KOPT-K1 (cell line): ENCODE measurements around the gene KRTAP10-9.
A peak's percentile ranks its signal among the peaks of the same experiment; 100 is the strongest.
"Not testable (repeated sequence)": the region's sequence is repeated elsewhere in the genome, so short reads cannot be mapped to it uniquely, and the experiment has no call there.

Source experiments
- H3K27ac ChIP-seq: fragments of 200-600 bp; sonication (generic); 2 replicates; pipeline ENCODE4 v1.5.1; 2016; ENCODE audit warnings: antibody characterized with exemption, mild to moderate bottlenecking, low read depth, low read length; ENCODE audit not compliant: poor library complexity, severe bottlenecking
- H3K36me3 ChIP-seq: fragments of 200-600 bp; sonication (generic); 2 replicates; pipeline ENCODE4 v1.5.1; 2017; ENCODE audit warnings: antibody characterized with exemption, mild to moderate bottlenecking, low read length, moderate library complexity; ENCODE audit not compliant: insufficient read depth
- H3K9me3 ChIP-seq: fragments of 200-600 bp; sonication (generic); 2 replicates; pipeline ENCODE4 v1.5.1; 2017; ENCODE audit warnings: antibody characterized with exemption, low read length, mild to moderate bottlenecking; ENCODE audit not compliant: insufficient read depth, poor library complexity, severe bottlenecking

The KRTAP10-9 gene

GRCh38 chr21:44616591-44616926 is 10.3 kb upstream of the KRTAP10-9 start:
- no peaks in the 10 kb centered on the region for H3K36me3 ChIP-seq
- H3K9me3 ChIP-seq: peaks cover 16% of the 10 kb centered on the region
- no peak overlapping the region for H3K27ac ChIP-seq

- peaks cover 11% of the 10 kb centered on the region for H3K9me3 ChIP-seq
- H3K27ac ChIP-seq: no peak overlapping the region
- H3K36me3 ChIP-seq: no peaks in the 10 kb centered on the region
Measured at GRCh38 chr21:44617071-44617501, 9.8 kb upstream of the KRTAP10-9 start.

- Histone ChIP-seq H3K27ac (peak overlapping the region; percentile 38), H3K36me3 (no peaks in the 10 kb centered on the region), H3K9me3 (peaks cover 20% of the 10 kb centered on the region)
Measured at GRCh38 chr21:44618504-44618903, 8.4 kb upstream of the KRTAP10-9 start.

GRCh38 chr21:44618909-44619308 is 8.0 kb upstream of the KRTAP10-9 start:
- Histone ChIP-seq H3K27ac (peak overlapping the region; percentile 38), H3K9me3 (peaks cover 24% of the 10 kb centered on the region), H3K36me3 (no peaks in the 10 kb centered on the region)

GRCh38 chr21:44619886-44620285 is 7.0 kb upstream of the KRTAP10-9 start:
- peaks cover 34% of the 10 kb centered on the region for H3K9me3 ChIP-seq
- no peak overlapping the region for H3K27ac ChIP-seq
- no peaks in the 10 kb centered on the region for H3K36me3 ChIP-seq

- Histone ChIP-seq H3K27ac (no peak overlapping the region), H3K9me3 (peaks cover 37% of the 10 kb centered on the region), H3K36me3 (no peaks in the 10 kb centered on the region)
Measured at GRCh38 chr21:44623575-44623974, 3.3 kb upstream of the KRTAP10-9 start.

GRCh38 chr21:44625756-44626155 is 1.1 kb upstream of the KRTAP10-9 start:
- H3K36me3 ChIP-seq: no peaks in the 10 kb centered on the region
- H3K9me3 ChIP-seq: peaks cover 34% of the 10 kb centered on the region
- H3K27ac ChIP-seq: no peak overlapping the region

- no peak overlapping the region for H3K27ac ChIP-seq
- H3K9me3 ChIP-seq: peaks cover 39% of the 10 kb centered on the region
- H3K36me3 ChIP-seq: no peaks in the 10 kb centered on the region
Measured at GRCh38 chr21:44626262-44626661, 631 bp upstream of the KRTAP10-9 start.

- not testable (repeated sequence) for H3K36me3 ChIP-seq, H3K27ac ChIP-seq
- H3K9me3 ChIP-seq: peaks cover 49% of the 10 kb centered on the region
Measured at GRCh38 chr21:44627181-44627822, 409 bp downstream of the KRTAP10-9 start.

- H3K36me3 ChIP-seq, H3K27ac ChIP-seq: not testable (repeated sequence)
- peaks cover 48% of the 10 kb centered on the region for H3K9me3 ChIP-seq
Measured at GRCh38 chr21:44627831-44628233, 939 bp downstream of the KRTAP10-9 start.

- H3K36me3 ChIP-seq: no peaks in the 10 kb centered on the region
- peaks cover 38% of the 10 kb centered on the region for H3K9me3 ChIP-seq
- no peak overlapping the region for H3K27ac ChIP-seq
Measured at GRCh38 chr21:44628707-44629391, 2.0 kb downstream of the KRTAP10-9 start.

GRCh38 chr21:44630440-44630839 is 3.5 kb downstream of the KRTAP10-9 start:
- Histone ChIP-seq H3K36me3 (no peaks in the 10 kb centered on the region), H3K27ac (no peak overlapping the region), H3K9me3 (peaks cover 25% of the 10 kb centered on the region)

GRCh38 chr21:44632067-44632466 is 5.2 kb downstream of the KRTAP10-9 start:
- H3K36me3 ChIP-seq: no peaks in the 10 kb centered on the region
- peaks cover 25% of the 10 kb centered on the region for H3K9me3 ChIP-seq

GRCh38 chr21:44636209-44637017 is 9.5 kb downstream of the KRTAP10-9 start:
- Histone ChIP-seq H3K27ac (no peak overlapping the region), H3K9me3 (peaks cover 21% of the 10 kb centered on the region), H3K36me3 (no peaks in the 10 kb centered on the region)

More at GRCh38 chr21:44632067-44632466, 5.2 kb downstream of the KRTAP10-9 start:
- H3K27ac ChIP-seq: no peak overlapping the region

GRCh38 chr21:44637018-44637850 is 10.3 kb downstream of the KRTAP10-9 start, which contains the start of gene KRTAP10-10:
KRTAP10-10 (plus strand) TSS chr21:44637356; CDS start chr21:44637418, 62 bp downstream.
- Histone ChIP-seq H3K27ac (no peak within 1 kb of the TSS), H3K36me3 (no peaks in the 10 kb centered on the region), H3K9me3 (peaks cover 16% of the 10 kb centered on the region)
